B cell (primary cell): ENCODE measurements around the gene ERC1. TPM values are rescaled to one million over a fixed set of nuclear protein-coding genes. Genes with fewer than 3 reads are reported as not detected.

Experiments
- ATAC-seq: fragments of 200-7000 bp; cut with Tn5 transposase; one replicate; pipeline ENCODE4 v1.10.0; 2021; ENCODE audit warnings: low read depth, mild to moderate bottlenecking, moderate number of reproducible peaks, moderate library complexity
- CTCF ChIA-PET: fragments of 350-600 bp; sonication (Branson Sonifier 250); formaldehyde crosslinking; loops from one replicate; lab custom pipeline; 2021; ENCODE audit warnings: antibody characterized with exemption, inconsistent platforms; lab: Charles Lee
- POLR2A ChIA-PET: fragments of 350-600 bp; sonication (Branson Sonifier 250); formaldehyde crosslinking; loops from one replicate; lab custom pipeline; 2021; ENCODE audit warnings: antibody characterized with exemption; lab: Charles Lee
- DNase-seq: peaks from one replicate; pipeline ENCODE4 v3.0.0; 2013
- H2AFZ ChIP-seq: 2 replicates; pipeline ENCODE4 v1.6.1; 2012; ENCODE audit warnings: mild to moderate bottlenecking, low read depth, low read length; ENCODE audit not compliant: insufficient read depth, poor library complexity, severe bottlenecking
- H3K27ac ChIP-seq, 2 donors: 1 replicate in 1 of 2; 2 replicates in 1 of 2; pipeline ENCODE4 v1.5.1; 2012 to 2013; ENCODE audit warnings: low read length in 2 of 2, mild to moderate bottlenecking in 2 of 2, moderate library complexity in 1 of 2
- H3K27me3 ChIP-seq, 4 experiments: fragments of 200-600 bp in 1 of 4; sonication (generic) in 1 of 4; replicated peaks in 1 of 4; 1 replicate in 2 of 4; 2 replicates in 2 of 4; pipeline versions ENCODE4 v1.6.1 to v1.7.0; 2013 to 2016; ENCODE audit warnings: low read length in 3 of 4, mild to moderate bottlenecking in 2 of 4, mixed read lengths in 1 of 4, moderate library complexity in 1 of 4; ENCODE audit not compliant: insufficient read depth in 4 of 4, control insufficient read depth in 3 of 4; ENCODE audit errors: control extremely low read depth in 1 of 4
- H3K36me3 ChIP-seq, 2 experiments: replicated peaks in 1 of 2; 1 replicate in 1 of 2; 2 replicates in 1 of 2; pipeline versions ENCODE4 v1.6.1 to v1.7.1; 2013; ENCODE audit warnings: low read length in 1 of 2; ENCODE audit not compliant: insufficient read depth in 2 of 2, control insufficient read depth in 1 of 2; ENCODE audit errors: control extremely low read depth in 1 of 2, extremely low read depth in 1 of 2
- H3K4me1 ChIP-seq, 2 donors: fragments of 200-600 bp in 1 of 2; sonication (generic) in 1 of 2; 1 replicate in 1 of 2; 2 replicates in 1 of 2; pipeline versions ENCODE4 v1.5.1 to v1.6.1; 2013 to 2017; ENCODE audit warnings: low read length in 2 of 2; ENCODE audit not compliant: control insufficient read depth in 2 of 2, insufficient read depth in 2 of 2
- H3K4me2 ChIP-seq: replicated peaks from 2 replicates; pipeline ENCODE3; 2012; ENCODE audit warnings: mild to moderate bottlenecking, low read depth, low read length; ENCODE audit not compliant: poor library complexity, severe bottlenecking
- H3K4me3 ChIP-seq, 5 experiments: fragments of 200-600 bp in 1 of 5; sonication (generic) in 1 of 5; 1 replicate in 3 of 5; 2 replicates in 2 of 5; pipeline versions ENCODE4 v1.5.1 to v1.7.0; 2011 to 2016; ENCODE audit warnings: low read length in 4 of 5, mild to moderate bottlenecking in 4 of 5, low read depth in 2 of 5, control low read depth in 1 of 5, moderate library complexity in 1 of 5; ENCODE audit not compliant: insufficient read depth in 1 of 5; ENCODE audit errors: control extremely low read depth in 1 of 5, extremely low read depth in 1 of 5
- H3K79me2 ChIP-seq: fragments of 200-600 bp; sonication (generic); one replicate; pipeline ENCODE4 v1.6.0; 2016; ENCODE audit warnings: low read length; ENCODE audit not compliant: control insufficient read depth, insufficient read depth
- H3K9ac ChIP-seq: fragments of 200-600 bp; sonication (generic); 2 replicates; pipeline ENCODE4 v1.6.1; 2017; ENCODE audit warnings: mild to moderate bottlenecking, low read length, moderate library complexity
- H3K9me3 ChIP-seq, 3 donors: one replicate each; pipeline versions ENCODE4 v1.6.1 to v1.7.1; 2013; ENCODE audit warnings: low read length in 2 of 3; ENCODE audit not compliant: control insufficient read depth in 2 of 3, insufficient read depth in 1 of 3; ENCODE audit errors: control extremely low read depth in 1 of 3
- H4K20me1 ChIP-seq: 2 replicates; pipeline ENCODE4 v1.6.0; 2012; ENCODE audit warnings: mild to moderate bottlenecking, low read length; ENCODE audit not compliant: insufficient read depth, control insufficient read depth, poor library complexity, severe bottlenecking
- H3K27ac Mint-ChIP-seq: one replicate; pipeline ENCODE4 v1.8.0; 2021; ENCODE audit warnings: mixed read lengths
- H3K27me3 Mint-ChIP-seq: one replicate; pipeline ENCODE4 v1.8.0; 2021; ENCODE audit warnings: mixed read lengths
- H3K4me1 Mint-ChIP-seq: one replicate; pipeline ENCODE4 v1.8.0; 2021; ENCODE audit warnings: mixed read lengths
- H3K4me3 Mint-ChIP-seq: one replicate; pipeline ENCODE4 v1.8.0; 2021; ENCODE audit warnings: mixed read lengths
- H3K9me3 Mint-ChIP-seq: one replicate; pipeline ENCODE4 v1.8.0; 2022; ENCODE audit warnings: mixed read lengths; ENCODE audit not compliant: insufficient read depth
- EZH2 ChIP-seq: IDR thresholded peaks from 2 replicates; pipeline ENCODE4 v1.6.1; 2012; ENCODE audit warnings: borderline replicate concordance, low read depth, mild to moderate bottlenecking, moderate library complexity, low read length; ENCODE audit not compliant: insufficient read depth, poor library complexity, severe bottlenecking
- WGBS: methylation state at CpG from one replicate; pipeline ENCODE4 v1.1.5; 2013; ENCODE audit warnings: missing lambda C conversion rate; ENCODE audit not compliant: insufficient coverage; 5-methylcytosine and 5-hydroxymethylcytosine counted together
- intact Hi-C: fragments of 100-400 bp; cut with micrococcal nuclease; formaldehyde crosslinking; loops from one replicate; pipeline ENCODE4 v1.10.0; 2022
- polyA plus RNA-seq: library from polyadenylated mRNA; depleted of rRNA; stranded (reverse); fragments of >200 nt; gene quantifications from 2 replicates; pipeline ENCODE4 v1.2.3, GENCODE V29; 2012
- total RNA-seq, 2 donors: library from RNA; stranded (reverse); fragments of 120-200 nt in 1 of 2; gene quantifications; 1 replicate in 1 of 2; 2 replicates in 1 of 2; pipeline versions ENCODE4 v1.2.3 to v1.2.4, GENCODE V29; 2013 to 2022
- TF ChIP-seq, protein P1 (sequence below): fragments of 200-600 bp; IDR thresholded peaks from one replicate; pipeline ENCODE4 v1.8.0; 2022; ENCODE audit warnings: antibody characterized with exemption, mild to moderate bottlenecking

The ERC1 gene
- total and polyA plus RNA-seq, 2 donors (not counting 1 experiment from before 2014, with no cell fraction given) = 4.0 to 77.6 TPM

DNA sequence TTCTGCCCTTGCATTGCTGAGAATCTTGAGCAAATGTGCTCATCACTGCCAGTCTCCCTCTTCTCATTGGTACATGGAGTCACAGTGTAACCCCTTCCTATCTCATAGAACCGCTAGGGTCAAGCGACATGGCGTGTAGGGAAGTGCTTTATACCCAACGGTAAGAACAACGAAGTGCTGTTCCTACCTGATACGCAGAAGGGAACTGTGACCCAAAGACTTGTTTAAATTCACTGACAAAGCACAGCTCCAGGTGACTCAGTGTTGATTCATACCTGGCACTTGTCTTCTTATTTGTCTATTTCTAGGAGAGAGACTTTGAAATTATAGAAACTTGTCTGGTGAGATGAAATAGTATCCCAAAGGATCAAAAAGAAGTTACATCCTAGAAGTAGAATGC, 549.7 kb downstream of the ERC1 start:
- H3K4me3 Mint-ChIP-seq = no peak overlapping the region
- intact Hi-C loops = no loop called here
- H4K20me1 ChIP-seq = no peaks in the 10 kb centered on the region
- no CpG with 5 or more reads among the region's 6 CpGs for WGBS
- no peak overlapping the region for H3K9ac ChIP-seq
- peaks cover 0 to 7% (median 3%) of the 10 kb centered on the region in 4 experiments for H3K27me3 ChIP-seq
- H3K4me1 Mint-ChIP-seq = no peaks in the 10 kb centered on the region
- no peak overlapping the region for H3K4me2 ChIP-seq
- ChIA-PET POLR2A (no interaction called here), CTCF (no interaction called here)
- no peaks in the 10 kb centered on the region for H3K36me3 ChIP-seq
- DNase-seq (no peak), ATAC-seq (no peak)
- no peak overlapping the region for H3K27ac ChIP-seq
- H3K9me3 ChIP-seq = peaks cover 0 to 4% (median 0%) of the 10 kb centered on the region in 3 donors
- H2AFZ ChIP-seq = no peak overlapping the region
- no peak for TF ChIP-seq EZH2
- TF ChIP-seq, protein P1, sequence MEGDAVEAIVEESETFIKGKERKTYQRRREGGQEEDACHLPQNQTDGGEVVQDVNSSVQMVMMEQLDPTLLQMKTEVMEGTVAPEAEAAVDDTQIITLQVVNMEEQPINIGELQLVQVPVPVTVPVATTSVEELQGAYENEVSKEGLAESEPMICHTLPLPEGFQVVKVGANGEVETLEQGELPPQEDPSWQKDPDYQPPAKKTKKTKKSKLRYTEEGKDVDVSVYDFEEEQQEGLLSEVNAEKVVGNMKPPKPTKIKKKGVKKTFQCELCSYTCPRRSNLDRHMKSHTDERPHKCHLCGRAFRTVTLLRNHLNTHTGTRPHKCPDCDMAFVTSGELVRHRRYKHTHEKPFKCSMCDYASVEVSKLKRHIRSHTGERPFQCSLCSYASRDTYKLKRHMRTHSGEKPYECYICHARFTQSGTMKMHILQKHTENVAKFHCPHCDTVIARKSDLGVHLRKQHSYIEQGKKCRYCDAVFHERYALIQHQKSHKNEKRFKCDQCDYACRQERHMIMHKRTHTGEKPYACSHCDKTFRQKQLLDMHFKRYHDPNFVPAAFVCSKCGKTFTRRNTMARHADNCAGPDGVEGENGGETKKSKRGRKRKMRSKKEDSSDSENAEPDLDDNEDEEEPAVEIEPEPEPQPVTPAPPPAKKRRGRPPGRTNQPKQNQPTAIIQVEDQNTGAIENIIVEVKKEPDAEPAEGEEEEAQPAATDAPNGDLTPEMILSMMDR = no peak
- H3K4me1 ChIP-seq = no peaks in the 10 kb centered on the region
- no peak overlapping the region for H3K4me3 ChIP-seq
- no peak overlapping the region for H3K27ac Mint-ChIP-seq
- no peaks in the 10 kb centered on the region for H3K9me3 Mint-ChIP-seq
- H3K79me2 ChIP-seq = no peaks in the 10 kb centered on the region
- peaks cover 33% of the 10 kb centered on the region for H3K27me3 Mint-ChIP-seq

DNA sequence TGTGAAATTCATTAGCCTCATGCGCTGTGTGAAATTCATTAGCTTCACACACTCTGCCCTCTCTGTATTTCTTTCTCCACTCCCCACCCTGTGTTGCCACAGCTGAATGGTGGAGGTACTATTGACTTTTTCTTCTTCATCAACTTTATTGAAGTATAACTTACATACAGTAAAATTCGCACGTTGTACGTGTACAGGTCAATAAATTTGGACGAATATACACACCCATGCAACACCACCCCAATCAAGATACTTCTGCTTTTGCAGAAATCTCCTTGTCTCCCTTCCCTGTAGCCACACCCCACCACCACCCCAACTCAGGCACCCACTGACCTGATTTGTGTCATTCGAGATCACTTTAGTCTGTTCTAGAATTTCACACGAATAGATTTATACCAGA, 551.6 kb downstream of the ERC1 start:
- ATAC-seq (no peak), DNase-seq (no peak)
- 90% methylated on average over 3 of the region's 7 CpGs for WGBS
- Histone ChIP-seq H3K27me3 (peaks cover 0 to 10% (median 2%) of the 10 kb centered on the region in 4 experiments), H4K20me1 (no peaks in the 10 kb centered on the region), H3K79me2 (no peaks in the 10 kb centered on the region), H3K9ac (no peak overlapping the region), H3K4me3 (no peak overlapping the region), H3K36me3 (no peaks in the 10 kb centered on the region), H3K4me1 (no peaks in the 10 kb centered on the region), H3K9me3 (peaks cover 0 to 4% (median 0%) of the 10 kb centered on the region in 3 donors), H3K4me2 (no peak overlapping the region), H2AFZ (no peak overlapping the region), H3K27ac (no peak overlapping the region)
- intact Hi-C loops = no loop called here
- Mint-ChIP-seq H3K4me3 (no peak overlapping the region), H3K27me3 (peaks cover 24% of the 10 kb centered on the region), H3K4me1 (no peaks in the 10 kb centered on the region), H3K27ac (no peak overlapping the region), H3K9me3 (no peaks in the 10 kb centered on the region)
- CTCF ChIA-PET = interaction anchor here (0.7 kb wide), 1 partner anchor 8 kb away, joined by 3 read pairs; no protein-coding TSS in a partner anchor
- TF ChIP-seq EZH2 = no peak
- TF ChIP-seq, protein P1 = no peak
- POLR2A ChIA-PET = no interaction called here
